GM12878 (cell line): ENCODE results near the gene SHCBP1L. TPM values are rescaled to one million over a fixed set of nuclear protein-coding genes. Genes with fewer than 3 reads are reported as not detected.

Experiments
- ATAC-seq: fragments of 200-7000 bp; cut with Tn5 transposase; 3 replicates; pipeline ENCODE4 v1.9.1; 2020; ENCODE audit warnings: mild to moderate bottlenecking, moderate library complexity
- BruUV-seq: library from RNA; stranded (reverse); fragments of 400-500 nt; replicated peaks from 2 replicates; lab custom pipeline; 2021; lab: Mats Ljungman, UMichigan
- CTCF ChIA-PET: fragments of 300-600 bp; sonication (Branson Sonifier 250); formaldehyde crosslinking; extraction: SDS; loops from one replicate; lab custom pipeline; 2021; ENCODE audit warnings: inconsistent platforms; lab: Yijun Ruan, JAX
- POLR2A ChIA-PET: fragments of 350-600 bp; formaldehyde crosslinking; extraction: SDS; loops from one replicate; lab custom pipeline; 2021; ENCODE audit warnings: inconsistent platforms; lab: Charles Lee
- RAD21 ChIA-PET: fragments of 300-600 bp; sonication (Branson Sonifier 250); formaldehyde crosslinking; loops from one replicate; lab custom pipeline; 2023; ENCODE audit warnings: antibody characterized with exemption; ENCODE audit not compliant: unreplicated experiment; lab: Charles Lee
- SMC1A ChIA-PET: fragments of 300-600 bp; sonication (Branson Sonifier 250); formaldehyde crosslinking; loops from one replicate; lab custom pipeline; 2023; ENCODE audit not compliant: unreplicated experiment, uncharacterized antibody; lab: Charles Lee
- DNase-seq: peaks from one replicate; pipeline ENCODE4 v3.0.0-alpha.2; 2011; ENCODE audit warnings: low read depth, low spot score
- FAIRE-seq: peaks from 3 replicates; lab custom pipeline; 2011; peaks lifted over from hg19 to GRCh38; lab: Jason Lieb, UNC
- H2AFZ ChIP-seq: 2 replicates; pipeline ENCODE4 v1.6.0; 2011; ENCODE audit warnings: low read depth, low read length, control low read depth; ENCODE audit not compliant: control insufficient read depth
- H3K27ac ChIP-seq: 2 replicates; pipeline ENCODE4 v1.5.1; 2011; ENCODE audit warnings: control low read depth; ENCODE audit not compliant: control insufficient read depth, insufficient read depth
- H3K27me3 ChIP-seq, 2 experiments: replicated peaks in 1 of 2; 2 replicates each; pipeline versions ENCODE4 v1.6.0 to v1.6.1; 2011; ENCODE audit warnings: low read length in 1 of 2; ENCODE audit not compliant: control insufficient read depth in 2 of 2, insufficient read depth in 2 of 2
- H3K36me3 ChIP-seq, 2 experiments: 2 replicates each; pipeline ENCODE4 v1.5.1; 2011; ENCODE audit warnings: low read length in 1 of 2; ENCODE audit not compliant: control insufficient read depth in 2 of 2, insufficient read depth in 2 of 2
- H3K4me1 ChIP-seq: 2 replicates; pipeline ENCODE4 v1.6.1; 2011; ENCODE audit warnings: mild to moderate bottlenecking, low read length, moderate library complexity, mixed read lengths; ENCODE audit not compliant: control insufficient read depth, insufficient read depth
- H3K4me2 ChIP-seq: 2 replicates; pipeline ENCODE4 v1.6.0; 2011; ENCODE audit warnings: control low read depth; ENCODE audit not compliant: control insufficient read depth, insufficient read depth
- H3K4me3 ChIP-seq: fragments of 200-600 bp; sonication (generic); 2 replicates; pipeline ENCODE4 v1.5.1; 2016
- H3K79me2 ChIP-seq: 2 replicates; pipeline ENCODE4 v1.6.0; 2011; ENCODE audit warnings: low read length; ENCODE audit not compliant: control insufficient read depth, insufficient read depth
- H3K9ac ChIP-seq: 2 replicates; pipeline ENCODE4 v1.8.0; 2011; ENCODE audit warnings: low read length, control low read depth, mixed read lengths; ENCODE audit not compliant: control insufficient read depth, insufficient read depth
- H3K9me3 ChIP-seq: replicated peaks from 3 replicates; pipeline ENCODE4 v1.5.1; 2011; ENCODE audit warnings: mild to moderate bottlenecking, low read length; ENCODE audit not compliant: control insufficient read depth, insufficient read depth
- H4K20me1 ChIP-seq: 2 replicates; pipeline ENCODE4 v1.6.0; 2011; ENCODE audit not compliant: control insufficient read depth, insufficient read depth
- E2F4 ChIP-seq: IDR thresholded peaks from 2 replicates; pipeline ENCODE4 v1.6.1; 2012; ENCODE audit warnings: low read depth, low read length, improper control_type of control experiment
- IRF4 ChIP-seq: IDR thresholded peaks from 2 replicates; pipeline ENCODE4 v1.6.1; 2011; ENCODE audit warnings: low read depth, low read length
- IRF5 ChIP-seq: fragments of 450-650 bp; IDR thresholded peaks from 2 replicates; pipeline ENCODE4 v1.6.1; 2017; ENCODE audit warnings: borderline replicate concordance
- KLF5 ChIP-seq: fragments of 450-650 bp; IDR thresholded peaks from 2 replicates; pipeline ENCODE4 v1.6.1; 2014; ENCODE audit warnings: mild to moderate bottlenecking; ENCODE audit not compliant: partially characterized antibody
- RAD21 ChIP-seq: IDR thresholded peaks from 2 replicates; pipeline ENCODE4 v1.6.1; 2011; ENCODE audit warnings: mild to moderate bottlenecking, low read depth, low read length, moderate library complexity; ENCODE audit not compliant: insufficient read depth
- SIX5 ChIP-seq: IDR thresholded peaks from 2 replicates; pipeline ENCODE4 v1.6.1; 2011; ENCODE audit warnings: mild to moderate bottlenecking, low read depth, low read length, moderate library complexity; ENCODE audit not compliant: severe bottlenecking
- WRNIP1 ChIP-seq: IDR thresholded peaks from 2 replicates; pipeline ENCODE4 v1.6.1; 2011; ENCODE audit warnings: low read depth, low read length, improper control_type of control experiment, borderline replicate concordance
- WGBS: methylation state at CpG from one replicate; pipeline ENCODE4 v1.1.6; 2016; ENCODE audit warnings: low lambda C conversion rate; ENCODE audit not compliant: insufficient replicate concordance, insufficient coverage; ENCODE audit errors: missing lambda C conversion rate; 5-methylcytosine and 5-hydroxymethylcytosine counted together
- in situ Hi-C: fragments of 300-500 bp; cut with MboI; formaldehyde crosslinking; loops from 9 replicates; pipeline ENCODE4 v1.14.3; 2018; ENCODE audit warnings: mixed read lengths
- intact Hi-C: fragments of 100-400 bp; cut with micrococcal nuclease; formaldehyde crosslinking; loops from one replicate; pipeline ENCODE4 v1.14.2; 2022; ENCODE audit not compliant: unreplicated experiment
- polyA plus RNA-seq, 11 experiments: library from polyadenylated mRNA; depleted of rRNA in 4 of 11; unstranded in 6 of 11; stranded (reverse) in 5 of 11; fragments of >200 nt; fragmentation: Nextera tagmentation in 4 of 11; fragmentation: Illumina TruSeq in 1 of 11; extraction: Ambion mirVana in 4 of 11; extraction: Trizol in 1 of 11; gene quantifications; 1 replicate in 1 of 11; 2 replicates in 10 of 11; pipeline versions ENCODE4 v1.2.1 to v1.2.3, GENCODE V29; 2011 to 2016; ENCODE audit warnings: inconsistent platforms in 2 of 11, missing spikeins in 2 of 11, low read depth in 1 of 11
- total RNA-seq, 4 experiments: library from RNA; depleted of rRNA in 3 of 4; stranded (reverse); fragments of >200 nt in 3 of 4; fragmentation: Illumina TruSeq in 1 of 4; extraction: Trizol in 1 of 4; gene quantifications; 2 replicates each; pipeline versions ENCODE4 v1.2.1 to v1.2.3, GENCODE V29; 2013 to 2021

SHCBP1L gene
- total and polyA plus RNA-seq, 10 of the 15 experiments (the other 5 are each of a cell fraction or from before 2014, with no cell fraction given), result not detected

GRCh38 chr1:182990413-182991144, 37.6 kb upstream of the SHCBP1L start (continued):
- TF ChIP-seq SIX5 (no peak), IRF4 (no peak)

- no TSS peak for BruUV-seq
- FAIRE-seq, result no peak
- H3K79me2 ChIP-seq, result no peaks in the 10 kb centered on the region
- no peaks in the 10 kb centered on the region for H4K20me1 ChIP-seq
- no peak overlapping the region for H3K4me2 ChIP-seq
- CTCF ChIA-PET, result interaction anchor here (0.7 kb wide), 2 partner anchors 74 to 242 kb away, joined by 3 to 4 read pairs; no protein-coding TSS in a partner anchor
- intact Hi-C loops, result no loop called here
- in situ Hi-C loops, result no loop called here
- no peak overlapping the region for H3K4me3 ChIP-seq
- no peaks in the 10 kb centered on the region for H3K9me3 ChIP-seq
- ATAC-seq, result no peak
- SMC1A ChIA-PET, result no interaction called here
- 13% methylated on average over 1 of the region's 1 CpG for WGBS
- RAD21 ChIA-PET, result no interaction called here
- H3K36me3 ChIP-seq, result no peaks in the 10 kb centered on the region
- DNase-seq, result no peak
- H2AFZ ChIP-seq, result no peak overlapping the region
- POLR2A ChIA-PET, result no interaction called here
- H3K27me3 ChIP-seq, result no peaks in the 10 kb centered on the region; a peak in 1 of 4 replicates
- H3K9ac ChIP-seq, result no peak overlapping the region
- no peak overlapping the region for H3K27ac ChIP-seq
- no peak for TF ChIP-seq RAD21
- TF ChIP-seq WRNIP1, result no peak
- no peak for TF ChIP-seq IRF5
- no peak for TF ChIP-seq E2F4
- TF ChIP-seq KLF5, result no peak
- H3K4me1 ChIP-seq, result no peaks in the 10 kb centered on the region
Observed at GRCh38 chr1:182985876-182986275, 32.9 kb upstream of the SHCBP1L start.
